MM.1S (cell line): Measurements from ENCODE around the gene NELFB.

ENCODE experiments used
- DNase-seq: peaks from one replicate; pipeline ENCODE4 v3.0.0-alpha.2; 2015
- H2AFZ ChIP-seq: fragments of 300-600 bp; sonication (generic); 2 replicates; pipeline ENCODE4 v1.6.0; 2016; ENCODE audit warnings: antibody characterized with exemption, low read length
- H3F3A ChIP-seq: fragments of 300-600 bp; sonication (generic); 2 replicates; pipeline ENCODE4 v1.6.1; 2016; ENCODE audit warnings: mild to moderate bottlenecking, antibody characterized with exemption, low read length, moderate library complexity, mixed read lengths; ENCODE audit not compliant: insufficient read depth
- H3K27ac ChIP-seq: fragments of 300-600 bp; sonication (generic); 2 replicates; pipeline ENCODE4 v1.5.1; 2016; ENCODE audit warnings: mild to moderate bottlenecking, low read length
- H3K27me3 ChIP-seq: fragments of 300-600 bp; sonication (generic); replicated peaks from 2 replicates; pipeline ENCODE4 v1.6.0; 2016; ENCODE audit warnings: low read length; ENCODE audit not compliant: insufficient read depth
- H3K36me3 ChIP-seq: fragments of 300-600 bp; sonication (generic); replicated peaks from 2 replicates; pipeline ENCODE4 v1.6.1; 2016; ENCODE audit warnings: mild to moderate bottlenecking, low read length, mixed read lengths; ENCODE audit not compliant: insufficient read depth
- H3K4me1 ChIP-seq: fragments of 300-600 bp; sonication (generic); 2 replicates; pipeline ENCODE4 v1.6.1; 2016; ENCODE audit warnings: low read length, mixed read lengths
- H3K4me2 ChIP-seq: fragments of 300-600 bp; sonication (generic); 2 replicates; pipeline ENCODE4 v1.6.0; 2016; ENCODE audit warnings: low read depth, low read length
- H3K4me3 ChIP-seq: fragments of 300-600 bp; sonication (generic); 2 replicates; pipeline ENCODE4 v1.5.1; 2016; ENCODE audit warnings: low read length, mixed read lengths
- H3K79me2 ChIP-seq: fragments of 300-600 bp; sonication (generic); 2 replicates; pipeline ENCODE4 v1.6.1; 2016; ENCODE audit warnings: mixed run types, low read length, mixed read lengths
- H3K9ac ChIP-seq: fragments of 300-600 bp; sonication (generic); 2 replicates; pipeline ENCODE4 v1.6.1; 2016; ENCODE audit warnings: low read length, mixed read lengths
- H3K9me2 ChIP-seq: fragments of 300-600 bp; sonication (generic); replicated peaks from 2 replicates; pipeline ENCODE4 v1.6.1; 2016; ENCODE audit warnings: mild to moderate bottlenecking, low read length, mixed read lengths; ENCODE audit not compliant: insufficient read depth
- H3K9me3 ChIP-seq: fragments of 300-600 bp; sonication (generic); replicated peaks from 2 replicates; pipeline ENCODE4 v1.6.1; 2016; ENCODE audit warnings: mild to moderate bottlenecking, low read length, mixed read lengths; ENCODE audit not compliant: insufficient read depth
- H4K20me1 ChIP-seq: fragments of 300-600 bp; sonication (generic); 2 replicates; pipeline ENCODE4 v1.6.1; 2016; ENCODE audit warnings: mild to moderate bottlenecking, low read length, moderate library complexity, mixed read lengths; ENCODE audit not compliant: insufficient read depth
- EZH2 ChIP-seq: fragments of 300-600 bp; sonication (generic); optimal IDR thresholded peaks from 2 replicates; pipeline ENCODE3; 2017; ENCODE audit warnings: low read depth, mild to moderate bottlenecking, antibody characterized with exemption, low read length, mixed read lengths
- EZH2phosphoT487 ChIP-seq: fragments of 300-600 bp; sonication (generic); IDR thresholded peaks from 2 replicates; pipeline ENCODE4 v1.6.1; 2018; ENCODE audit warnings: antibody characterized with exemption, low read length
- TF ChIP-seq, protein P1 (sequence below): fragments of 300-600 bp; sonication (generic); IDR thresholded peaks from 2 replicates; pipeline ENCODE4 v1.5.1; 2016; ENCODE audit warnings: antibody characterized with exemption, low read length, mixed read lengths

Gene NELFB

DNA sequence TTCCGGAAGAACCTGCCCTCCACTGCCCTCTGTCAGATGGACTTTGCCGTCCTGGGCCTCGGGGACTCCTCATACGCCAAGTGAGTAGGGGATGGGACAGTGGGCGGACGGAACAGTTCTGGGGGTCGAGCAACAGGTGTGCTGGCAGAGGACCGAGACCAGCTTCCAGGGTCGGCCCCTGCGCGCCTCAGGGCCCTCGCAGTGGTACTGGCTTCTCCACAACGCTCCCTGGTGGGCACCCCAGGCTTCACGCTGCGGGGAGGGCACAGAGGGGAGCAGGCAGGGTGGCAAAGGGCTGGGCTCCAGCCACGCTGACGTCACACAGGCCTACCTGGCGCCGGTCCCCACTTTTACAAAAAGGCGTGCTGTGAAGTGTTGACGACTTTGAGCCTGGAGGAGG lies 42.6 kb upstream of the NELFB start:
- no peak for DNase-seq
- Histone ChIP-seq H3K79me2 (peaks cover 1% of the 10 kb centered on the region; the same call in 1 of the 2 replicates), H3K27me3 (no peaks in the 10 kb centered on the region), H2AFZ (no peak overlapping the region), H3K4me1 (no peaks in the 10 kb centered on the region), H3K9ac (no peak overlapping the region), H3F3A (no peaks in the 10 kb centered on the region), H3K27ac (no peak overlapping the region), H3K4me3 (no peak overlapping the region), H3K36me3 (no peaks in the 10 kb centered on the region), H4K20me1 (no peaks in the 10 kb centered on the region), H3K4me2 (no peak overlapping the region), H3K9me2 (no peaks in the 10 kb centered on the region), H3K9me3 (no peaks in the 10 kb centered on the region)
- TF ChIP-seq EZH2phosphoT487 = no peak
- TF ChIP-seq EZH2 = no peak
- TF ChIP-seq, protein P1, sequence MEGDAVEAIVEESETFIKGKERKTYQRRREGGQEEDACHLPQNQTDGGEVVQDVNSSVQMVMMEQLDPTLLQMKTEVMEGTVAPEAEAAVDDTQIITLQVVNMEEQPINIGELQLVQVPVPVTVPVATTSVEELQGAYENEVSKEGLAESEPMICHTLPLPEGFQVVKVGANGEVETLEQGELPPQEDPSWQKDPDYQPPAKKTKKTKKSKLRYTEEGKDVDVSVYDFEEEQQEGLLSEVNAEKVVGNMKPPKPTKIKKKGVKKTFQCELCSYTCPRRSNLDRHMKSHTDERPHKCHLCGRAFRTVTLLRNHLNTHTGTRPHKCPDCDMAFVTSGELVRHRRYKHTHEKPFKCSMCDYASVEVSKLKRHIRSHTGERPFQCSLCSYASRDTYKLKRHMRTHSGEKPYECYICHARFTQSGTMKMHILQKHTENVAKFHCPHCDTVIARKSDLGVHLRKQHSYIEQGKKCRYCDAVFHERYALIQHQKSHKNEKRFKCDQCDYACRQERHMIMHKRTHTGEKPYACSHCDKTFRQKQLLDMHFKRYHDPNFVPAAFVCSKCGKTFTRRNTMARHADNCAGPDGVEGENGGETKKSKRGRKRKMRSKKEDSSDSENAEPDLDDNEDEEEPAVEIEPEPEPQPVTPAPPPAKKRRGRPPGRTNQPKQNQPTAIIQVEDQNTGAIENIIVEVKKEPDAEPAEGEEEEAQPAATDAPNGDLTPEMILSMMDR = no peak

DNA sequence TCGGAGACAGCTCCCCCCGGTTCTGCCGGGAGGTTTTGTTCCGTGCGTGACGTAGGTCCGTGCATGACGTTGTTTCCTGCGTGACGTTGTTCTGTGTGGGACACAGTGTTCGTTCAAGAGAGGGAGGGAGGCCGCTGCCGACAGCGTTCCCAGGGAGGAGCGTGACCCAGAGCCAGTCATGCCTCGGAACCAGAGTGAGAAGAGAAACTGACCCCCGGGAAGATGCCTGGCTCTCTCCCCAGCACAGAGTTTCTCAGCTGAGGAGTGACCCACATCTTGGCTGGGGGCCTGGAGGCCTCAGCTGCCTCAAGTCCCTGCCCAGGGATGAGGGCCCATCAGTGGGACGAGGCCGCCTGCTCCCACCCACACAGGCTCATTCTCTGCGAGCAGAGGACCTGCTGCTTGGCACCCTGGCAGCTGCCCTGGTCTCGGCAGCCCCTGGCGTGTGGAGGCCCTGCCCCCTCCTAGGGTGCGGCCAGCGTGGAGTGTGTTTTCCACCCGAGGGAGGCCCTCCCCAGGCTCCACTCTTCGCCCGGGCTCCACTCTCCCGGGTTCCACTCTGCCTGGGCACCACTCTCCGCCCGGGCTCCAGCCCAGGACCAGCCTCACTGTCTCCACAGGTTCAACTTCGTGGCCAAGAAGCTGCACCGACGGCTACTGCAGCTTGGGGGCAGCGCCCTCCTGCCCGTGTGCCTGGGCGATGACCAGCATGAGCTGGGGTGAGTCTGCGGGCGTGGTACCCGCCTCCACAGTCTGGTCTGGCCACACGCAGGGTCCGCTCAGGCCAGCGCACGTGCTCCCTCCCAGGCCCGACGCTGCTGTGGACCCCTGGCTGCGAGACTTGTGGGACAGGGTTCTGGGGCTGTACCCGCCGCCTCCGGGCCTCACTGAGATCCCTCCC lies 41.7 kb upstream of the NELFB start:
- Histone ChIP-seq H3K4me3 (no peak overlapping the region), H4K20me1 (no peaks in the 10 kb centered on the region), H3K9me2 (no peaks in the 10 kb centered on the region), H3K4me2 (no peak overlapping the region), H3K27ac (no peak overlapping the region), H3K79me2 (no peaks in the 10 kb centered on the region), H3K4me1 (no peaks in the 10 kb centered on the region), H3K9me3 (no peaks in the 10 kb centered on the region), H3K9ac (no peak overlapping the region), H3F3A (no peaks in the 10 kb centered on the region), H2AFZ (no peak overlapping the region), H3K27me3 (no peaks in the 10 kb centered on the region), H3K36me3 (no peaks in the 10 kb centered on the region)
- DNase-seq = no peak
- TF ChIP-seq EZH2phosphoT487 = no peak
- no peak for TF ChIP-seq EZH2
- TF ChIP-seq, protein P1 = no peak

GRCh38 chr9:137214620-137215019 lies 40.5 kb upstream of the NELFB start:
- no peak overlapping the region for H3K9ac ChIP-seq
- no peaks in the 10 kb centered on the region for H3K36me3 ChIP-seq
- H3K4me3 ChIP-seq = no peak overlapping the region
- H3K79me2 ChIP-seq = no peaks in the 10 kb centered on the region
- no peaks in the 10 kb centered on the region for H3K27me3 ChIP-seq
- no peak for TF ChIP-seq EZH2phosphoT487
- no peak overlapping the region for H2AFZ ChIP-seq
- no peaks in the 10 kb centered on the region for H4K20me1 ChIP-seq
- no peaks in the 10 kb centered on the region for H3K4me1 ChIP-seq
- no peak for DNase-seq
- no peak overlapping the region for H3K27ac ChIP-seq
- H3F3A ChIP-seq = no peaks in the 10 kb centered on the region
- H3K9me2 ChIP-seq = no peaks in the 10 kb centered on the region
- no peak overlapping the region for H3K4me2 ChIP-seq
- H3K9me3 ChIP-seq = no peaks in the 10 kb centered on the region
